Measurements from ENCODE around the gene PKMYT1. TPM values are rescaled to one million over a fixed set of nuclear protein-coding genes. Genes with fewer than 3 reads are reported as not detected.

PKMYT1 gene
- total RNA-seq (2022; extraction: Qiagen RNA extraction), result 58.3 to 101 TPM (median 92.1 TPM) in 5 replicates

GRCh38 chr16:2980227-2981176 lies at the start of gene PKMYT1:
Gene PKMYT1, minus strand, starts transcription at chr16:2980446. Its CDS starts 789 bp downstream, at chr16:2979657.

GRCh38 chr16:3023669-3024478 lies 43.6 kb upstream of the PKMYT1 start, which contains the start of the genes HCFC1R1 and THOC6:
Gene HCFC1R1, minus strand, starts transcription at chr16:3023942. Its CDS starts 1 bp downstream, at chr16:3023941.
Gene THOC6, plus strand, starts transcription at chr16:3024035. Its CDS starts 292 bp downstream, at chr16:3024327.

GRCh38 chr16:3020247-3020603 lies 40.0 kb upstream of the PKMYT1 start, which contains the start of gene TNFRSF12A:
Gene TNFRSF12A, plus strand, starts transcription at chr16:3020368. Its CDS starts 30 bp downstream, at chr16:3020398.

GRCh38 chr16:3017794-3018506 lies 37.7 kb upstream of the PKMYT1 start, which contains the start of gene CLDN6:
Gene CLDN6, minus strand, starts transcription at chr16:3018183. Its CDS starts 2,162 bp downstream, at chr16:3016021.

GRCh38 chr16:3012828-3013420 lies 32.7 kb upstream of the PKMYT1 start, which contains the start of gene CLDN9:
Gene CLDN9, plus strand, starts transcription at chr16:3012923. Its CDS starts 440 bp downstream, at chr16:3013363.

GRCh38 chr16:2968738-2969544 lies 11.3 kb downstream of the PKMYT1 start, which contains the start of gene PAQR4:
Gene PAQR4, plus strand, starts transcription at chr16:2969348. Its CDS starts 327 bp downstream, at chr16:2969675.

GRCh38 chr16:2963723-2964474 lies 16.3 kb downstream of the PKMYT1 start, which contains the start of gene KREMEN2:
Gene KREMEN2, plus strand, starts transcription at chr16:2964275. Its CDS starts 246 bp downstream, at chr16:2964521.

Other genes starting within 250 kb of the PKMYT1 start
- 298 to 435 TPM (median 394 TPM) in 5 replicates for gene SRRM2, start 227.8 kb downstream of the PKMYT1 start, total RNA-seq (2022; extraction: Qiagen RNA extraction)
- 441 to 526 TPM (median 493 TPM) in 5 replicates for gene ELOB, start 203.2 kb downstream of the PKMYT1 start, total RNA-seq (2022; extraction: Qiagen RNA extraction)
- not detected in 5 replicates for gene PRSS33, start 192.9 kb downstream of the PKMYT1 start, total RNA-seq (2022; extraction: Qiagen RNA extraction)
- gene PRSS41, start 182.0 kb downstream of the PKMYT1 start, total RNA-seq (2022; extraction: Qiagen RNA extraction), result not detected in 5 replicates
- gene PRSS21, start 163.2 kb downstream of the PKMYT1 start, total RNA-seq (2022; extraction: Qiagen RNA extraction), result 0.14 to 0.35 TPM in 2 of 5 replicates, not detected in the others
- 0.74 to 1.2 TPM (median 0.82 TPM) in 5 replicates for gene ZG16B, start 150.1 kb downstream of the PKMYT1 start, total RNA-seq (2022; extraction: Qiagen RNA extraction)
- 1.2 to 2.8 TPM (median 2.4 TPM) in 5 replicates for gene PRSS22, start 122.3 kb downstream of the PKMYT1 start, total RNA-seq (2022; extraction: Qiagen RNA extraction)
- 47.2 to 60.5 TPM (median 56.0 TPM) in 5 replicates for gene FLYWCH2, start 97.2 kb downstream of the PKMYT1 start, total RNA-seq (2022; extraction: Qiagen RNA extraction)
- gene FLYWCH1, start 68.5 kb downstream of the PKMYT1 start, total RNA-seq (2022; extraction: Qiagen RNA extraction), result 18.4 to 33.4 TPM (median 28.8 TPM) in 5 replicates
- 0.74 to 2.4 TPM (median 2.2 TPM) in 5 replicates for gene KREMEN2, start 16.2 kb downstream of the PKMYT1 start, total RNA-seq (2022; extraction: Qiagen RNA extraction)
- gene PAQR4, start 11.1 kb downstream of the PKMYT1 start, total RNA-seq (2022; extraction: Qiagen RNA extraction), result 29.3 to 49.0 TPM (median 45.3 TPM) in 5 replicates
- 0.30 to 0.52 TPM (median 0.35 TPM) in 5 replicates for gene CLDN9, start 32.5 kb upstream of the PKMYT1 start, total RNA-seq (2022; extraction: Qiagen RNA extraction)
- 0.30 to 0.53 TPM (median 0.35 TPM) in 5 replicates for gene CLDN6, start 37.7 kb upstream of the PKMYT1 start, total RNA-seq (2022; extraction: Qiagen RNA extraction)
- gene TNFRSF12A, start 39.9 kb upstream of the PKMYT1 start, total RNA-seq (2022; extraction: Qiagen RNA extraction), result 461 to 723 TPM (median 621 TPM) in 5 replicates
- gene HCFC1R1, start 43.5 kb upstream of the PKMYT1 start, total RNA-seq (2022; extraction: Qiagen RNA extraction), result 204 to 258 TPM (median 252 TPM) in 5 replicates
- gene THOC6, start 43.6 kb upstream of the PKMYT1 start, total RNA-seq (2022; extraction: Qiagen RNA extraction), result 24.3 to 39.1 TPM (median 34.7 TPM) in 5 replicates
- not detected in 5 replicates for gene BICDL2, start 56.5 kb upstream of the PKMYT1 start, total RNA-seq (2022; extraction: Qiagen RNA extraction)
- 0.52 to 1.0 TPM (median 0.90 TPM) in 5 replicates for gene MMP25, start 66.1 kb upstream of the PKMYT1 start, total RNA-seq (2022; extraction: Qiagen RNA extraction)
- gene IL32, start 85.2 kb upstream of the PKMYT1 start, total RNA-seq (2022; extraction: Qiagen RNA extraction), result 22.4 to 40.0 TPM (median 27.1 TPM) in 5 replicates
- gene ZSCAN10, start 118.8 kb upstream of the PKMYT1 start, total RNA-seq (2022; extraction: Qiagen RNA extraction), result 0.03 to 0.05 TPM in 2 of 5 replicates, not detected in the others
- gene ZNF205, start 132.1 kb upstream of the PKMYT1 start, total RNA-seq (2022; extraction: Qiagen RNA extraction), result 10.8 to 15.5 TPM (median 14.6 TPM) in 5 replicates
- gene ZNF213, start 154.6 kb upstream of the PKMYT1 start, total RNA-seq (2022; extraction: Qiagen RNA extraction), result 8.9 to 13.7 TPM (median 11.8 TPM) in 5 replicates
- 0.24 to 0.60 TPM (median 0.40 TPM) in 5 replicates for gene OR1F1, start 207.8 kb upstream of the PKMYT1 start, total RNA-seq (2022; extraction: Qiagen RNA extraction)